WTC11 (cell line): ENCODE measurements around the gene TSC22D3. TPM values are rescaled to one million over a fixed set of nuclear protein-coding genes. Genes with fewer than 3 reads are reported as not detected.
A peak's percentile ranks its signal among the peaks of the same experiment; 100 is the strongest.

ENCODE experiments used
- ATAC-seq: fragments of 200-7000 bp; cut with Tn5 transposase; 2 replicates; pipeline ENCODE4 v1.10.0; 2021; ENCODE audit warnings: mild to moderate bottlenecking, moderate library complexity
- CTCF ChIA-PET: fragments of 300-600 bp; sonication (Branson Sonifier 250); formaldehyde crosslinking; loops from one replicate; lab custom pipeline; 2021; ENCODE audit warnings: antibody characterized with exemption; lab: Charles Lee
- POLR2A ChIA-PET: fragments of 350-600 bp; sonication (Branson Sonifier 250); formaldehyde crosslinking; loops from one replicate; lab custom pipeline; 2021; ENCODE audit warnings: antibody characterized with exemption; lab: Charles Lee
- DNase-seq: peaks from one replicate; pipeline ENCODE4 v3.0.0; 2021; ENCODE audit warnings: low spot score
- H3K27ac Mint-ChIP-seq: 2 replicates; pipeline ENCODE4 v1.8.0; 2021; ENCODE audit warnings: mixed read lengths
- H3K27me3 Mint-ChIP-seq: 2 replicates; pipeline ENCODE4 v1.8.0; 2021; ENCODE audit warnings: low read depth, mild to moderate bottlenecking, moderate library complexity, mixed read lengths
- H3K36me3 Mint-ChIP-seq: 2 replicates; pipeline ENCODE4 v1.8.0; 2021; ENCODE audit warnings: mixed read lengths
- H3K4me1 Mint-ChIP-seq: 2 replicates; pipeline ENCODE4 v1.8.0; 2022; ENCODE audit warnings: mixed read lengths
- H3K4me3 Mint-ChIP-seq: 2 replicates; pipeline ENCODE4 v1.8.0; 2021; ENCODE audit warnings: mild to moderate bottlenecking, moderate library complexity, mixed read lengths
- H3K9me3 Mint-ChIP-seq: 2 replicates; pipeline ENCODE4 v1.8.0; 2021; ENCODE audit warnings: mixed read lengths
- ATF3 ChIP-seq: sonication (generic); formaldehyde crosslinking; conservative IDR thresholded peaks from 2 replicates; pipeline ENCODE4 v1.8.1; 2022; ENCODE audit warnings: mild to moderate bottlenecking, missing genetic modification reagents
- ATF6 ChIP-seq: sonication (generic); formaldehyde crosslinking; IDR thresholded peaks from 2 replicates; pipeline ENCODE4 v1.8.1; 2023; ENCODE audit warnings: mild to moderate bottlenecking, missing genetic modification reagents
- CTCF ChIP-seq: fragments of 200-600 bp; IDR thresholded peaks from 2 replicates; pipeline ENCODE4 v1.8.0; 2022; ENCODE audit warnings: antibody characterized with exemption
- IRF1 ChIP-seq: sonication (generic); formaldehyde crosslinking; IDR thresholded peaks from 2 replicates; pipeline ENCODE4 v1.8.0; 2023; ENCODE audit warnings: missing genetic modification reagents
- JAZF1 ChIP-seq: fragments of 250-450 bp; sonication (Bioruptor Pico); IDR thresholded peaks from 2 replicates; pipeline ENCODE4 v1.9.0; 2021; ENCODE audit warnings: moderate library complexity, mild to moderate bottlenecking, inconsistent platforms
- NR1H2 ChIP-seq: sonication (generic); formaldehyde crosslinking; IDR thresholded peaks from 2 replicates; pipeline ENCODE4 v1.9.0; 2021; ENCODE audit warnings: mild to moderate bottlenecking, moderate library complexity, missing genetic modification reagents
- NR2C2 ChIP-seq: sonication (generic); formaldehyde crosslinking; IDR thresholded peaks from 2 replicates; pipeline ENCODE4 v1.8.0; 2022; ENCODE audit warnings: mild to moderate bottlenecking, missing genetic modification reagents
- NR3C1 ChIP-seq: sonication (generic); formaldehyde crosslinking; conservative IDR thresholded peaks from 2 replicates; pipeline ENCODE4 v1.8.1; 2023; ENCODE audit warnings: low read depth, mild to moderate bottlenecking, missing genetic modification reagents
- PREB ChIP-seq: sonication (generic); formaldehyde crosslinking; IDR thresholded peaks from 2 replicates; pipeline ENCODE4 v1.8.1; 2022; ENCODE audit warnings: mild to moderate bottlenecking, missing genetic modification reagents, moderate library complexity, borderline replicate concordance
- PRRX2 ChIP-seq: fragments of 250-450 bp; sonication (Bioruptor Pico); IDR thresholded peaks from 2 replicates; pipeline ENCODE4 v1.8.0; 2021; ENCODE audit warnings: mild to moderate bottlenecking
- RORB ChIP-seq: fragments of 250-450 bp; sonication (Bioruptor Pico); IDR thresholded peaks from 2 replicates; pipeline ENCODE4 v1.9.0; 2021; ENCODE audit warnings: mild to moderate bottlenecking
- SMAD3 ChIP-seq: sonication (generic); formaldehyde crosslinking; IDR thresholded peaks from 2 replicates; pipeline ENCODE4 v1.8.0; 2022; ENCODE audit warnings: missing genetic modification reagents, mild to moderate bottlenecking, borderline replicate concordance
- ZNF281 ChIP-seq: sonication (generic); formaldehyde crosslinking; IDR thresholded peaks from 2 replicates; pipeline ENCODE4 v1.8.0; 2023; ENCODE audit warnings: mild to moderate bottlenecking, missing genetic modification reagents
- ZNF416 ChIP-seq: fragments of 250-450 bp; sonication (Bioruptor Pico); IDR thresholded peaks from 2 replicates; pipeline ENCODE4 v1.9.0; 2021; ENCODE audit warnings: mild to moderate bottlenecking, inconsistent platforms
- ZNF423 ChIP-seq: fragments of 250-450 bp; sonication (Bioruptor Pico); IDR thresholded peaks from 2 replicates; pipeline ENCODE4 v2.1.2; 2022; ENCODE audit warnings: mild to moderate bottlenecking, moderate library complexity
- total RNA-seq: library from RNA; stranded (reverse); gene quantifications from 3 replicates; pipeline ENCODE4 v1.2.3, GENCODE V29; 2021

TSC22D3 gene
- total RNA-seq, 1 experiment from 2014 or later = 15.7 TPM

- POLR2A ChIA-PET = no interaction called here
- TF ChIP-seq ZNF416 (CRISPR knock-in tag) (no peak), RORB (no peak)
- Mint-ChIP-seq H3K36me3 (no peaks in the 10 kb centered on the region; the same call in 1 of the 2 replicates), H3K4me3 (no peak overlapping the region), H3K27me3 (no peaks in the 10 kb centered on the region), H3K4me1 (peaks cover 17% of the 10 kb centered on the region), H3K27ac (peak overlapping the region; percentile 90; the same call in 1 of the 2 replicates), H3K9me3 (no peaks in the 10 kb centered on the region)
- CTCF ChIA-PET = interaction anchor here (0.9 to 1.3 kb wide), 5 partner anchors 18 to 65 kb away, joined by 3 to 4 read pairs (median 3); partner anchors contain the start of genes NCBP2L and TSC22D3
- ATAC-seq (no peak), DNase-seq (no peak)
These were observed 63.9 kb downstream of the TSC22D3 start for GRCh38 chrX:107711521-107712181.

GRCh38 chrX:107710617-107711391, 64.8 kb downstream of the TSC22D3 start:
- Mint-ChIP-seq H3K36me3 (no peaks in the 10 kb centered on the region; the same call in 1 of the 2 replicates), H3K27ac (peak overlapping the region; percentile 90), H3K4me3 (no peak overlapping the region), H3K9me3 (no peaks in the 10 kb centered on the region), H3K27me3 (no peaks in the 10 kb centered on the region), H3K4me1 (peaks cover 15% of the 10 kb centered on the region)
- DNase-seq = no peak
- CTCF ChIA-PET = interaction anchor here (0.9 to 1.1 kb wide), 3 partner anchors 19 to 66 kb away, joined by 3 to 4 read pairs (median 3); partner anchors contain the start of gene NCBP2L
- POLR2A ChIA-PET = no interaction called here
- ATAC-seq = peak; percentile 53
- TF ChIP-seq NR2C2 = no peak
- no peak for TF ChIP-seq ZNF423 (CRISPR knock-in tag)
- TF ChIP-seq SMAD3 (CRISPR knock-in tag) = no peak
- TF ChIP-seq PRRX2 (CRISPR knock-in tag) = no peak
- no peak for TF ChIP-seq CTCF
- no peak for TF ChIP-seq ATF6
- TF ChIP-seq JAZF1 = no peak
- TF ChIP-seq NR1H2 = no peak
- no peak for TF ChIP-seq PREB (CRISPR knock-in tag)
- TF ChIP-seq NR3C1 (CRISPR knock-in tag) = no peak
- no peak for TF ChIP-seq ATF3 (CRISPR knock-in tag)
- TF ChIP-seq RORB = no peak
- TF ChIP-seq IRF1 (CRISPR knock-in tag) = no peak
- TF ChIP-seq ZNF281 (CRISPR knock-in tag) = no peak
